ENCODE measurements around the gene PTH2.
"Not testable (repeated sequence)": the region's sequence is repeated elsewhere in the genome, so short reads cannot be mapped to it uniquely, and the experiment has no call there.

The PTH2 gene

GRCh38 chr19:49448432-49448786, 25.2 kb upstream of the PTH2 start:
- no peak for DNase-seq

GRCh38 chr19:49447485-49448431, 24.5 kb upstream of the PTH2 start:
- peak in 2 of 58 donors; percentile 10 to 18 for DNase-seq

DNA sequence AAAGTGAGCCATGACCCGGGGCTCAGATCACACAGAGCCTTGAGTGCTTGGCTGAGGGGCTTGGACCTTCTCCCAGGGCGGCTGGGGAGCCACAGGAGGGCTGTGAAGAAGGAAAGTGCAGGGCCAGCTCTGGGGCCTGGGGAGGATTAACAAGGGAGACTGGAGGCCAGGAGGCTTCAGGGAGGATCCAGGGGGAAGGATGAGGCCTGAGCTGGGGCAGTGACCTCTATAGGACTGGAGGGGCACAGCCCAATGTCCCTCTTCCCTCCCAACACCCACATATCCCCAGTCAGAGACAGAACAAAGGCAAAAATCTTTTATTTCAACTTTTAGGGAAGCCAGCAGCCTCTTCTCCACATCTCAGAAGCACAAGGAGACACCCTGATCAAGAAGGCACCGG, 22.8 kb upstream of the PTH2 start:
- no peak for DNase-seq

DNA sequence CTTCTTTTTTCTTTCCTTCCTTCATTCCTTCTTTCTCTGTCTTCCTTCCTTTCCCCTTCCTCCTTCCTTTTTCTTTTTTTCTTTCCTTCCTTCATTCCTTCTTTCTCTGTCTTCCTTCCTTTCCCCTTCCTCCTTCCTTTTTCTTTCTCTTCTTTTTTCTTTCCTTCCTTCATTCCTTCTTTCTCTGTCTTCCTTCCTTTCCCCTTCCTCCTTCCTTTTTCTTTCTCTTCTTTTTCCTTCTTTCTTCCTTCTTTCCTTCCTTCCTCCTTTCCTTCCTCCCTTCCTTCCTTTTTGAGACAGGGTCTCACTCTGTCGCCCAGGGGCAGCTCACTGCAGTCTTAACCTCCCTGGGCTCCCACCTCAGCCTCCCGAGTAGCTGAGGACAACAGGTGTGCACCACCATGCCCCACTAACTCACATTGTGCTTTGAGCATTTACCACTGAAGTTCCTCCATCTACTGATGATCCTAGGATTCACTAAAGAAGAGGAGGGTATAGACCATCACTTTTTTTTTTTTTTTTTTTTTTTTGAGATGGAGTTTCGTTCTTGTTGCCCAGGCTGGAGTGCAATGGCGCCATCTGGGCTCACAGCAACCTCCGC, 21.0 kb upstream of the PTH2 start:
- DNase-seq = not testable (repeated sequence)

DNA sequence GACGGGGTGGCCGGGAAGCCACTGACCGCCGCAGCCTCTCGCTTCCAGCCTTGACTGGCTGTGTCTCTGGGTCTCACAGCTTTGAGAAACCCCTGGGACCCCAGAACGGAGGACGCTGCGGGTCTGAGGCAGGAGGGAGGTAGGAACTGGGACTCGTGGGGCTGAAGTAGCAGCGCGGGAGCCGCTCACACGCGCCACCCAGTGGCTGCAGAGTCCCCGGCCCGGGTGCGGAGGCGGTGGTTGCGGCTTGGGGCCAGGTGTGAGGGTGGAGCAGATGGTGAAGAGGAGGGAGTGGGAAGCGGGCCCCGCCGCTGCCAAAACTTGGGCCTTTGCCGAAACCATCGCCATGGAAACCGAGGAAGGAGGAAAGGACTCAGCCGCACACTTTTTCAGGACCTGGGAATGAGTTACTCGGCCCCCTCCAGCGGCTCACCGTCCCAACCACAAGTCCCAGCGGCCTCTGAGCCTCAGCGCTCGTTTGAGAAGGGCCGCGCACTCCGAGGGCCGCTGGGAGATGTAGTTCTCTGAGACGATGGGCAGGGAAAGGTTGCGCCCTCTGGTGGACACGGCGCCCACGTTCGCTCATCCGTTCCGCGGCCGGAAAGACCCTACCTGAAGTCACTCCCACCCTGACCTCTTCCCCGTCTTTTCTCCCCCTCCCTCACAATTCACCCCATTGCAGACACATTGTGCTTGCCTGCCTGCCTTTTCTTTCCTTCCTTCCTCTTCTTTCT, 20.3 kb upstream of the PTH2 start:
- DNase-seq = peak; percentile 69 to 98 (median 92)

GRCh38 chr19:49442771-49443365, 19.6 kb upstream of the PTH2 start:
- DNase-seq = peak in 35 of 58 donors; percentile 21 to 77 (median 48)

GRCh38 chr19:49442354-49442753, 19.1 kb upstream of the PTH2 start:
- DNase-seq = peak in 14 of 58 donors; percentile 13 to 70 (median 42)

- no peak for DNase-seq
Measured at GRCh38 chr19:49441960-49442350, 18.7 kb upstream of the PTH2 start.

DNA sequence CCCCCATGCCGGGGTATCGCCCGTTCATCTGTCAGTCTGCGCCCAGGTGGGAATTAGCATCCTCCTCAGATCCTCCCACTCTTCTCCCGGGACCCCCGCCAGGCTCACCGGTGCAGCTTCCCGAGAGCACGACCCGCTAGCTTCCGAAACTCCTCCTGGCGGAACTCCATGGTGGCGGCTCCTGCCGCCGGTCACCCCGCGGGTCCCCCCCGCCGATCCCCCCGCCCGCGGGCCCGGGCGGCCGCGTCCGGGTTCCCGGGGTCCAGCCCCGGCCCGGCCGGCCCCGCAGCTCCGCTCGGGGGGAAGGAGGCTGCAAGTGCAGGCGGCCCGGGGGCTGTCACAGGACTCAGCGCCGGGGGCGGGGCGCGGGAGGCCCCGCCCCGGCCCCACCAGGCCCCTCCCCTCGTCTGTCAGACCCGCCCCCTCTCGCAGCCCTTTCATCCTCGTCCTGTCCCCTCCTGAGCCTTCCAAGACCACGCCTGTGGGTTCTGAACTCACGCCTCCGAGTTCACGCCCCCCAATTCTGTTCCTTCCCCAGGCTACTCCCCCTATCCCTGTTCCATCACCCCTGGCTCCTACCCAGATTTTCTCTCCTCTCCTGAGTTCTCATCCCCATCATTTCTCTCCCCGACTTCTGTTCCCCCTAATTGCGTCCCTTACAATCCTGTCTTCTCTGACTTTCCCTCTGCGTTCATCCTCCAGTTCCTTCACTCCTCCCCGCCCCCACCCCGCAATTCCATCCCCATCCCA, 18.1 kb upstream of the PTH2 start, which contains the start of gene SLC17A7:
Gene SLC17A7 (minus strand): TSS at position 318 of the 750 bp plus-strand sequence. CDS start 148 bp downstream, at position 170.
- DNase-seq = peak in 13 of 58 donors; percentile 13 to 68 (median 32)

GRCh38 chr19:49440439-49441209, 17.4 kb upstream of the PTH2 start:
- DNase-seq = no peak

- DNase-seq = peak in 18 of 58 donors; percentile 6 to 59 (median 29)
Measured at GRCh38 chr19:49439836-49440235, 16.6 kb upstream of the PTH2 start.

GRCh38 chr19:49438261-49438660, 15.0 kb upstream of the PTH2 start:
- DNase-seq = peak in 30 of 58 donors; percentile 5 to 69 (median 42)

GRCh38 chr19:49437231-49437630, 14.0 kb upstream of the PTH2 start:
- DNase-seq = peak in 32 of 58 donors; percentile 4 to 80 (median 44)

GRCh38 chr19:49436381-49437017, 13.3 kb upstream of the PTH2 start:
- peak in 11 of 58 donors; percentile 5 to 55 (median 19) for DNase-seq

- DNase-seq = no peak
Measured at GRCh38 chr19:49435670-49436069, 12.4 kb upstream of the PTH2 start.

DNA sequence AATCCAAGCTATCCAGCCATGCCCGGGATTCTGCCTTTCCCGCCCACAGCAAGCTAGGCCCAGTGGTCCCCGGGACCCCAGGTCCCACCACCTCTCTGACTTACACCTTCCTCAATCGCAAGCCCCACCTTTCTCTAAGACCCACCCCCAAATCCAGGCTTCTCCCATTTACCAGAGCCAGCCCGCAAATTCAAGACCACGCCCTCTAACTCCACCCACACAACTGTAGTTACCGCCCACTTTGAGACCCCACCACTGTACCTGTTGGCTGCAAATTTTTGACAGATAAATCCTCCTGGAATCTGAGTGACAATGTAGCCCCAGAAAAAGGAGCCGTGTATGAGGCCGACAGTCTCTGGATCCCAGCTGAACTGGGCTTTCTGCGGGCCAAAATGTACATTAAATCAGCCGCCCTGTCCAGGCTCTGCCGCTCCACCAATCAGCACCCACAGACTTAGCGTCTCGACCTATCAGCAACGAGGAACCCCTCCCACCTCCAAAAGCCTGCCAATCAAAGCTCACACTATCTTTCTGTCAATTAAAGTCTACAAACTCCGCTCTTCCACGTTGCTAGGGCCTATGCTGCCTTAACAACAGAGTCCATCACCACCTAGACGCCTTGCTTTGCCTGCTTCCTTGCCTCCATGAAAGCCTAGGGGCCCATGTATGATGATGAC, 11.8 kb upstream of the PTH2 start:
- DNase-seq = peak in 8 of 58 donors; percentile 6 to 61 (median 15)

DNA sequence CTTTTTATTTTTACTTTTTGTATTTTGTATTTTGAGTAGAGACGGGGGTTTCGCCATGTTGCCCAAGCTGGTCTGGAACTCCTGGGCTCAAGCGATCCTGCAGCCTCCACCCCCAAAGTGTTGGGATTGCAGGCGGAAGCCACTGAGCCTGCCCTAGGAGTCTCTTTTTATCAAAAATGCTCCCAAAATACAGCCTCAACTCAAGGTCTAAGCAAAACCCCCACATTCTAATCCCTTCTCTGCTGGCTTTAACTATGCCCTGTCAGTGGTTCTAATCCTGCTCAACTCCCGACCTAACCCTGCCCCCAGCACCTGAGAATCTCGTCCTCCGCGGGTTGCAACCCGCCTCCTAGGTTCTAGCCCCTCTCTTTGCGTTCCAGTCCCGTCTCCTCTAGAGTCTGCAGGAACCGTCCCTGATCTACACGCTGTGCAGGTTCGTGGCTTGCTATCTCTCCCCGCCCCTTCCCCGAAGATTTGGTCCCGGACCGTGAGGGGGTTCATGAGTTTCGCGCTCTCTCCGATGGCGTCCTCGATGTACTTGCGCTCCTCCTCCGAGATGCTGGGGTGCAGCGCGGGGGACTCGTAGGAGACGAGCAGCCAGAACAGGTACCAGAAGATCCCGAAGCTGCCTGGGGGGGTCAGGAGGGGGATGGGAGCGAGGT, 10.1 kb upstream of the PTH2 start:
- no peak for DNase-seq
